Activated CD8-positive, alpha-beta T cell treated with anti-CD3 and anti-CD28 coated beads for 36 hours (primary cell): ENCODE data around the gene CLEC18C. TPM values are rescaled to one million over a fixed set of nuclear protein-coding genes. Genes with fewer than 3 reads are reported as not detected.

Experiments used
- ATAC-seq: fragments of 200-7000 bp; cut with Tn5 transposase; one replicate; pipeline ENCODE4 v1.10.0; 2021; ENCODE audit warnings: mild to moderate bottlenecking, moderate library complexity
- CTCF ChIA-PET: fragments of 350-600 bp; sonication (Branson Sonifier 250); formaldehyde crosslinking; loops from one replicate; lab custom pipeline; 2021; ENCODE audit warnings: antibody characterized with exemption; lab: Charles Lee
- POLR2A ChIA-PET: fragments of 350-600 bp; sonication (Branson Sonifier 250); formaldehyde crosslinking; loops from one replicate; lab custom pipeline; 2021; ENCODE audit warnings: antibody characterized with exemption; lab: Charles Lee
- DNase-seq: peaks from one replicate; pipeline ENCODE4 v3.0.0-alpha.2; 2020
- H3K27ac Mint-ChIP-seq: one replicate; pipeline ENCODE4 v1.8.0; 2021; ENCODE audit warnings: mild to moderate bottlenecking, mixed read lengths
- H3K27me3 Mint-ChIP-seq: one replicate; pipeline ENCODE4 v1.8.0; 2021; ENCODE audit warnings: mixed read lengths
- H3K36me3 Mint-ChIP-seq: one replicate; pipeline ENCODE4 v1.8.0; 2021; ENCODE audit warnings: low read depth, mixed read lengths
- H3K4me1 Mint-ChIP-seq: one replicate; pipeline ENCODE4 v1.8.0; 2021; ENCODE audit warnings: low read depth, mixed read lengths
- H3K4me3 Mint-ChIP-seq: one replicate; pipeline ENCODE4 v1.8.0; 2021; ENCODE audit warnings: mild to moderate bottlenecking, moderate library complexity, mixed read lengths
- H3K9me3 Mint-ChIP-seq: one replicate; pipeline ENCODE4 v1.8.0; 2021; ENCODE audit warnings: mixed read lengths
- CTCF ChIP-seq: fragments of 200-600 bp; IDR thresholded peaks from one replicate; pipeline ENCODE4 v1.8.0; 2022; ENCODE audit warnings: antibody characterized with exemption, mild to moderate bottlenecking
- intact Hi-C: fragments of 100-400 bp; cut with micrococcal nuclease; formaldehyde crosslinking; loops from one replicate; pipeline ENCODE4 v1.10.0; 2022
- total RNA-seq, 2 experiments: library from RNA; stranded (reverse); gene quantifications; one replicate each; pipeline ENCODE4 v1.2.3, GENCODE V29; 2021

The CLEC18C gene
- total RNA-seq, 2 experiments from 2014 or later = not detected

- ATAC-seq = no peak
- DNase-seq = no peak
- POLR2A ChIA-PET = interaction anchor here (1.2 kb wide), 1 partner anchor 9 kb away, joined by 3 read pairs; no protein-coding TSS in a partner anchor
- Mint-ChIP-seq H3K27ac (no peak overlapping the region), H3K4me1 (no peaks in the 10 kb centered on the region), H3K36me3 (peaks cover 26% of the 10 kb centered on the region), H3K27me3 (no peaks in the 10 kb centered on the region), H3K4me3 (no peak overlapping the region), H3K9me3 (no peaks in the 10 kb centered on the region)
- no peak for TF ChIP-seq CTCF
- CTCF ChIA-PET = interaction anchor here (1.1 kb wide), 1 partner anchor 493 kb away, joined by 3 read pairs; no protein-coding TSS in a partner anchor
- intact Hi-C loops = no loop called here
These were observed 13.9 kb upstream of the CLEC18C start for GRCh38 chr16:70159355-70160348.

GRCh38 chr16:70160388-70160787 is 13.2 kb upstream of the CLEC18C start:
- Mint-ChIP-seq H3K27ac (no peak overlapping the region), H3K4me1 (no peaks in the 10 kb centered on the region), H3K9me3 (no peaks in the 10 kb centered on the region), H3K4me3 (no peak overlapping the region), H3K27me3 (no peaks in the 10 kb centered on the region), H3K36me3 (peaks cover 26% of the 10 kb centered on the region)
- POLR2A ChIA-PET = no interaction called here
- intact Hi-C loops = no loop called here
- DNase-seq (no peak), ATAC-seq (no peak)
- no peak for TF ChIP-seq CTCF
- CTCF ChIA-PET = interaction anchor here (1.1 kb wide), 1 partner anchor 493 kb away, joined by 3 read pairs; no protein-coding TSS in a partner anchor

- Mint-ChIP-seq H3K36me3 (peaks cover 26% of the 10 kb centered on the region), H3K4me3 (no peak overlapping the region), H3K27me3 (no peaks in the 10 kb centered on the region), H3K4me1 (no peaks in the 10 kb centered on the region), H3K9me3 (no peaks in the 10 kb centered on the region), H3K27ac (no peak overlapping the region)
- TF ChIP-seq CTCF = no peak
- ATAC-seq = no peak
- no peak for DNase-seq
- ChIA-PET CTCF (interaction anchor here (1.1 kb wide), 1 partner anchor 492 kb away, joined by 3 read pairs; no protein-coding TSS in a partner anchor), POLR2A (interaction anchor here (1.1 kb wide), 1 partner anchor 8 kb away, joined by 3 read pairs; no protein-coding TSS in a partner anchor)
- intact Hi-C loops = no loop called here
These were observed 12.8 kb upstream of the CLEC18C start for GRCh38 chr16:70160821-70161220.

GRCh38 chr16:70161350-70161749 is 12.2 kb upstream of the CLEC18C start:
- no peaks in the 10 kb centered on the region for H3K27me3 Mint-ChIP-seq
- no peak for TF ChIP-seq CTCF
- DNase-seq = no peak
- no peaks in the 10 kb centered on the region for H3K4me1 Mint-ChIP-seq
- no peak overlapping the region for H3K27ac Mint-ChIP-seq
- POLR2A ChIA-PET = interaction anchor here (1.1 kb wide), 1 partner anchor 9 kb away, joined by 3 read pairs; no protein-coding TSS in a partner anchor
- intact Hi-C loops = no loop called here
- H3K9me3 Mint-ChIP-seq = no peaks in the 10 kb centered on the region
- CTCF ChIA-PET = interaction anchor here (1.5 kb wide), 1 partner anchor 90 kb away, joined by 4 read pairs; the partner anchor contains the start of gene EXOSC6
- H3K36me3 Mint-ChIP-seq = peaks cover 22% of the 10 kb centered on the region
- no peak overlapping the region for H3K4me3 Mint-ChIP-seq
- no peak for ATAC-seq
